HEK293 (cell line): ENCODE results near the gene DIP2C.

ENCODE experiments used
- CTCF ChIA-PET: fragments of 350-600 bp; formaldehyde crosslinking; extraction: SDS; loops from one replicate; lab custom pipeline; 2021; ENCODE audit warnings: antibody characterized with exemption; lab: Yijun Ruan, JAX
- POLR2A ChIA-PET: fragments of 300-600 bp; formaldehyde crosslinking; extraction: SDS; loops from one replicate; lab custom pipeline; 2020; ENCODE audit warnings: antibody characterized with exemption, inconsistent platforms; lab: Yijun Ruan, JAX
- H3K27ac ChIP-seq: fragments of 200-500 bp; sonication (Bioruptor generic); 2 replicates; pipeline ENCODE4 v1.5.1; 2014; ENCODE audit warnings: low read depth, low read length, control low read depth, inconsistent platforms; ENCODE audit errors: extremely low read depth
- H3K36me3 ChIP-seq, 2 experiments: fragments of 200-500 bp in 1 of 2; sonication (Bioruptor generic) in 1 of 2; 1 replicate in 1 of 2; 2 replicates in 1 of 2; pipeline ENCODE4 v1.5.1; 2014 to 2017; ENCODE audit warnings: inconsistent platforms in 2 of 2, low read length in 2 of 2; ENCODE audit not compliant: control insufficient read depth in 2 of 2, insufficient read depth in 1 of 2
- H3K4me1 ChIP-seq: fragments of 200-500 bp; sonication (Bioruptor generic); 2 replicates; pipeline ENCODE4 v1.5.1; 2014; ENCODE audit warnings: mild to moderate bottlenecking, low read length, inconsistent platforms; ENCODE audit not compliant: control insufficient read depth, insufficient read depth
- H3K4me3 ChIP-seq: 2 replicates; pipeline ENCODE4 v1.5.1; 2011; ENCODE audit warnings: low read depth, mild to moderate bottlenecking, control low read depth, low read length, moderate library complexity
- H3K9me3 ChIP-seq: fragments of 200-500 bp; sonication (Bioruptor generic); 2 replicates; pipeline ENCODE4 v1.5.1; 2014; ENCODE audit warnings: low read depth, low read length, inconsistent platforms; ENCODE audit not compliant: control insufficient read depth, insufficient read depth
- KLF10 ChIP-seq: fragments of 450-650 bp; IDR thresholded peaks from 2 replicates; pipeline ENCODE4 v1.5.1; 2018; ENCODE audit warnings: missing biosample characterization, mild to moderate bottlenecking, missing genetic modification characterization
- KLF8 ChIP-seq: fragments of 450-650 bp; formaldehyde crosslinking; IDR thresholded peaks from 2 replicates; pipeline ENCODE4 v1.5.1; 2016; ENCODE audit warnings: missing biosample characterization, missing genetic modification characterization
- MEIS1 ChIP-seq: sonication (generic); formaldehyde crosslinking; IDR thresholded peaks from 2 replicates; pipeline ENCODE4 v1.8.1; 2022; ENCODE audit warnings: missing genetic modification reagents, mild to moderate bottlenecking, borderline replicate concordance
- MZF1 ChIP-seq: fragments of 450-650 bp; formaldehyde crosslinking; IDR thresholded peaks from 2 replicates; pipeline ENCODE4 v1.5.1; 2017; ENCODE audit warnings: missing biosample characterization, missing genetic modification characterization, borderline replicate concordance
- OVOL3 ChIP-seq: fragments of 450-650 bp; formaldehyde crosslinking; IDR thresholded peaks from 2 replicates; pipeline ENCODE4 v1.5.1; 2016; ENCODE audit warnings: missing biosample characterization, missing genetic modification characterization
- PRDM10 ChIP-seq: fragments of 450-650 bp; formaldehyde crosslinking; IDR thresholded peaks from 2 replicates; pipeline ENCODE4 v1.5.1; 2016; ENCODE audit warnings: missing biosample characterization, missing genetic modification characterization
- PRDM4 ChIP-seq: fragments of 450-650 bp; formaldehyde crosslinking; IDR thresholded peaks from 2 replicates; pipeline ENCODE4 v1.5.1; 2017; ENCODE audit warnings: missing biosample characterization, missing genetic modification characterization
- SP7 ChIP-seq: fragments of 450-650 bp; formaldehyde crosslinking; IDR thresholded peaks from 2 replicates; pipeline ENCODE4 v1.5.1; 2016; ENCODE audit warnings: missing biosample characterization, missing genetic modification characterization
- ZBTB10 ChIP-seq: fragments of 450-650 bp; formaldehyde crosslinking; IDR thresholded peaks from 2 replicates; pipeline ENCODE4 v1.5.1; 2016; ENCODE audit warnings: missing biosample characterization, missing genetic modification characterization
- ZIC2 ChIP-seq: fragments of 450-650 bp; formaldehyde crosslinking; IDR thresholded peaks from 2 replicates; pipeline ENCODE4 v1.5.1; 2016; ENCODE audit warnings: missing biosample characterization, missing genetic modification characterization
- ZNF10 ChIP-seq: fragments of 450-650 bp; formaldehyde crosslinking; IDR thresholded peaks from 2 replicates; pipeline ENCODE4 v1.5.1; 2017; ENCODE audit warnings: missing biosample characterization, missing genetic modification characterization
- ZNF140 ChIP-seq: fragments of 450-650 bp; formaldehyde crosslinking; IDR thresholded peaks from 2 replicates; pipeline ENCODE4 v1.5.1; 2016; ENCODE audit warnings: missing biosample characterization, missing genetic modification characterization
- ZNF239 ChIP-seq: fragments of 450-650 bp; formaldehyde crosslinking; IDR thresholded peaks from 2 replicates; pipeline ENCODE4 v1.5.1; 2016; ENCODE audit warnings: missing biosample characterization, missing genetic modification characterization
- ZNF350 ChIP-seq: fragments of 450-650 bp; formaldehyde crosslinking; IDR thresholded peaks from 2 replicates; pipeline ENCODE4 v1.5.0; 2017; ENCODE audit warnings: missing biosample characterization, mild to moderate bottlenecking, missing genetic modification characterization
- ZNF488 ChIP-seq: fragments of 450-650 bp; formaldehyde crosslinking; IDR thresholded peaks from 2 replicates; pipeline ENCODE4 v1.5.1; 2016; ENCODE audit warnings: missing biosample characterization, missing genetic modification characterization
- ZNF501 ChIP-seq: fragments of 450-650 bp; formaldehyde crosslinking; IDR thresholded peaks from 2 replicates; pipeline ENCODE4 v1.5.1; 2016; ENCODE audit warnings: missing biosample characterization, missing genetic modification characterization
- ZNF530 ChIP-seq: fragments of 450-650 bp; formaldehyde crosslinking; IDR thresholded peaks from 2 replicates; pipeline ENCODE4 v1.5.1; 2016; ENCODE audit warnings: low read depth, missing biosample characterization, missing genetic modification characterization
- ZNF555 ChIP-seq: fragments of 450-650 bp; formaldehyde crosslinking; conservative IDR thresholded peaks from 2 replicates; pipeline ENCODE4 v1.5.1; 2017; ENCODE audit warnings: missing biosample characterization, mild to moderate bottlenecking, missing genetic modification characterization, inconsistent platforms
- ZNF571 ChIP-seq: fragments of 450-650 bp; formaldehyde crosslinking; IDR thresholded peaks from 2 replicates; pipeline ENCODE4 v1.5.0; 2017; ENCODE audit warnings: missing biosample characterization, missing genetic modification characterization
- ZNF600 ChIP-seq: fragments of 450-650 bp; formaldehyde crosslinking; IDR thresholded peaks from 2 replicates; pipeline ENCODE4 v1.5.1; 2016; ENCODE audit warnings: missing biosample characterization, missing genetic modification characterization
- ZNF692 ChIP-seq: fragments of 450-650 bp; formaldehyde crosslinking; IDR thresholded peaks from 2 replicates; pipeline ENCODE4 v1.5.1; 2016; ENCODE audit warnings: missing biosample characterization, missing genetic modification characterization
- ZNF707 ChIP-seq: fragments of 450-650 bp; formaldehyde crosslinking; IDR thresholded peaks from 2 replicates; pipeline ENCODE4 v1.5.1; 2016; ENCODE audit warnings: missing biosample characterization, missing genetic modification characterization
- ZNF776 ChIP-seq: fragments of 450-650 bp; formaldehyde crosslinking; IDR thresholded peaks from 2 replicates; pipeline ENCODE4 v1.5.0; 2017; ENCODE audit warnings: missing biosample characterization, missing genetic modification characterization, borderline replicate concordance
- ZSCAN16 ChIP-seq: fragments of 450-650 bp; formaldehyde crosslinking; IDR thresholded peaks from 2 replicates; pipeline ENCODE4 v1.5.1; 2016; ENCODE audit warnings: missing biosample characterization, missing genetic modification characterization
- ZSCAN30 ChIP-seq: fragments of 450-650 bp; IDR thresholded peaks from 2 replicates; pipeline ENCODE4 v1.5.1; 2018; ENCODE audit warnings: missing biosample characterization, mild to moderate bottlenecking, missing genetic modification characterization, moderate library complexity

Gene DIP2C

GRCh38 chr10:543131-543530 lies 146.3 kb downstream of the DIP2C start:
- Histone ChIP-seq H3K9me3 (no peaks in the 10 kb centered on the region), H3K4me1 (peaks cover 13% of the 10 kb centered on the region), H3K4me3 (no peak overlapping the region), H3K36me3 (no peaks in the 10 kb centered on the region), H3K27ac (no peak overlapping the region)
- POLR2A ChIA-PET, result no interaction called here
- TF ChIP-seq MEIS1 (CRISPR knock-in tag), result no peak
- no peak for TF ChIP-seq KLF8
- TF ChIP-seq ZSCAN30 (tag by site-specific recombination), result no peak
- no peak for TF ChIP-seq ZNF350
- no peak for TF ChIP-seq ZNF571 (tag by site-specific recombination)
- TF ChIP-seq MZF1 (tag by site-specific recombination), result no peak
- TF ChIP-seq OVOL3 (tag by site-specific recombination), result no peak
- TF ChIP-seq ZNF530 (tag by site-specific recombination), result no peak
- TF ChIP-seq ZNF600 (tag by site-specific recombination), result no peak
- no peak for TF ChIP-seq ZNF488
- TF ChIP-seq ZNF707 (tag by site-specific recombination), result no peak
- CTCF ChIA-PET, result no interaction called here

- H3K36me3 ChIP-seq, result no peaks in the 10 kb centered on the region
- H3K9me3 ChIP-seq, result no peaks in the 10 kb centered on the region
- POLR2A ChIA-PET, result interaction anchor here (0.6 kb wide), 1 partner anchor 96 kb away, joined by 3 read pairs; no protein-coding TSS in a partner anchor
- CTCF ChIA-PET, result no interaction called here
- H3K27ac ChIP-seq, result no peak overlapping the region
- peaks cover 9% of the 10 kb centered on the region for H3K4me1 ChIP-seq
- H3K4me3 ChIP-seq, result no peak overlapping the region
- no peak for TF ChIP-seq ZNF140
- no peak for TF ChIP-seq ZNF692 (tag by site-specific recombination)
- TF ChIP-seq PRDM10 (tag by site-specific recombination), result no peak
- peak; percentile 34; the same call in 1 of the 2 replicates for TF ChIP-seq SP7 (tag by site-specific recombination)
- no peak for TF ChIP-seq PRDM4 (tag by site-specific recombination)
- 0 out of 2 replicates have a peak, but pooled peaks have one; percentile 66 for TF ChIP-seq ZSCAN16 (tag by site-specific recombination)
- peak; percentile 66; the same call in 1 of the 2 replicates for TF ChIP-seq ZNF10 (tag by site-specific recombination)
- no peak for TF ChIP-seq ZNF776 (tag by site-specific recombination)
- 0 out of 2 replicates have a peak, but pooled peaks have one; percentile 29 for TF ChIP-seq ZBTB10 (tag by site-specific recombination)
- TF ChIP-seq ZIC2, result peak; percentile 35; the same call in 1 of the 2 replicates
- no peak for TF ChIP-seq ZNF555 (tag by site-specific recombination)
- 0 out of 2 replicates have a peak, but pooled peaks have one; percentile 40 for TF ChIP-seq KLF10 (tag by site-specific recombination)
- TF ChIP-seq ZNF239 (tag by site-specific recombination), result peak; percentile 100
- no peak for TF ChIP-seq ZNF501 (tag by site-specific recombination)
Observed at GRCh38 chr10:541750-542371, 147.6 kb downstream of the DIP2C start.
